ENCODE data around the gene CCDC38. TPM values are rescaled to one million over a fixed set of nuclear protein-coding genes. Genes with fewer than 3 reads are reported as not detected.

CCDC38 gene
- total and polyA plus RNA-seq, 9 of the 15 experiments (the other 6 are each of a cell fraction or from before 2014, with no cell fraction given) = not detected

DNA sequence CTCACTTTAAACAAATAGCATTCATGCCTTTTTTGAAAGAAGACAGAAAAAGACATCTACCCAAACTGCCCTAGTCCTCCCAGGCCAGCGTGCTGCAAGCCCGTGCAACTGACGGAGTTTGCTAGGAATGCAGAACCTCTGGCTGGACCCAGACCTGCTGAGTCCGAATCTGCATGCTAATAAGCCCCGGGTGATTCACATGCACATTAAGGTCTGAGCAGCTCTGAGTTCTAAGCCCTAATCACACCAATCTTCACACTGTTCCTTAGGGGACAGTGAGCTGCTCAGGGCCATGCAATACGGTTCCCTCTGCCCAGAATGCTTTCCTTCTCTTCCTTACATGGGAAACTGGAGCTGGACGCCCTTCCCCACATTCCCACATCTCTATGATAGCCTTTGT lies 28.5 kb upstream of the CCDC38 start:
- Histone ChIP-seq H4K20me1 (replicated peaks; ENCODE audit: control insufficient read depth, insufficient read depth, low read length) (peaks cover 4% of the 10 kb centered on the region; the same call in 1 of the 2 replicates), H3K79me2 (ENCODE audit: control insufficient read depth, insufficient read depth, low read length) (no peaks in the 10 kb centered on the region), H3K36me3 (ENCODE audit: control insufficient read depth, insufficient read depth, low read length) (no peaks in the 10 kb centered on the region), H3K9me1 (ENCODE audit: control insufficient read depth, insufficient read depth, low read length) (no peaks in the 10 kb centered on the region), H3K27me3 (ENCODE audit: control insufficient read depth in 2 of 2, insufficient read depth in 2 of 2, low read length in 2 of 2) (peaks cover 5 to 14% of the 10 kb centered on the region in 2 experiments; a peak in 3 of 5 replicates), H3K4me2 (ENCODE audit: insufficient read depth, low read length) (no peak overlapping the region), H3K27ac (ENCODE audit: extremely low read depth, low read depth, low read length) (no peak overlapping the region), H3K4me1 (replicated peaks in 1 of 2; ENCODE audit: control insufficient read depth in 2 of 2, insufficient read depth in 2 of 2, low read length in 2 of 2) (no peaks in the 10 kb centered on the region; a peak in 1 of 5 replicates), H2AFZ (ENCODE audit: low read depth, low read length) (no peak overlapping the region), H3K9me3 (replicated peaks; ENCODE audit: control insufficient read depth, insufficient read depth, low read depth, low read length) (no peaks in the 10 kb centered on the region), H3K4me3 (no peak overlapping the region), H3K9ac (ENCODE audit: insufficient read depth in 1 of 2, low read depth in 2 of 2, low read length in 2 of 2) (no peak overlapping the region)
- BruUV-seq (replicated peaks) = no TSS peak
- DNase-seq (ENCODE audit: extremely low read depth in 1 of 4, low spot score in 3 of 4) (no peak), ATAC-seq (peak; percentile 53), FAIRE-seq (no peak)
- ChIA-PET POLR2A (no interaction called here), CTCF (ENCODE audit: low intra/inter-chr PET ratio) (no interaction called here)
- 5% methylated on average over 7 of the region's 7 CpGs for WGBS (ENCODE audit: insufficient coverage, low coverage, missing lambda C conversion rate)
- intact Hi-C loops (cut with micrococcal nuclease) (no loop called here), in situ Hi-C loops (cut with MboI) (no loop called here)
- TF ChIP-seq CC2D1A (IDR thresholded peaks at IDR 0.05) (no peak), SAFB2 (IDR thresholded peaks at IDR 0.05; ENCODE audit: borderline replicate concordance, low read depth, low read length, severe bottlenecking) (no peak), STAT5A (IDR thresholded peaks at IDR 0.05; ENCODE audit: borderline replicate concordance, low read length) (no peak), CEBPG (CRISPR knock-in tag; IDR thresholded peaks at IDR 0.05) (no peak), CEBPG (tag; conservative IDR thresholded peaks at IDR 0.05 in 1 of 2, IDR thresholded peaks at IDR 0.05 in 1 of 2) (no peak), RBM39 (optimal IDR thresholded peaks at IDR 0.05; ENCODE audit: low read depth, low read length) (no peak), KLF16 (IDR thresholded peaks at IDR 0.05) (no peak), KDM1A (IDR thresholded peaks at IDR 0.05) (no peak), ZZZ3 (IDR thresholded peaks at IDR 0.05) (no peak), HMG20A (CRISPR knock-in tag; conservative IDR thresholded peaks at IDR 0.05) (no peak), KLF13 (tag; IDR thresholded peaks at IDR 0.05; ENCODE audit: borderline replicate concordance, low read depth) (no peak), ZFP30 (CRISPR knock-in tag; IDR thresholded peaks at IDR 0.05; ENCODE audit: borderline replicate concordance) (no peak), NFRKB (IDR thresholded peaks at IDR 0.05; ENCODE audit: low read depth) (no peak), SMARCC2 (IDR thresholded peaks at IDR 0.05; ENCODE audit: low read depth) (no peak)
- TF ChIP-seq, protein P1, sequence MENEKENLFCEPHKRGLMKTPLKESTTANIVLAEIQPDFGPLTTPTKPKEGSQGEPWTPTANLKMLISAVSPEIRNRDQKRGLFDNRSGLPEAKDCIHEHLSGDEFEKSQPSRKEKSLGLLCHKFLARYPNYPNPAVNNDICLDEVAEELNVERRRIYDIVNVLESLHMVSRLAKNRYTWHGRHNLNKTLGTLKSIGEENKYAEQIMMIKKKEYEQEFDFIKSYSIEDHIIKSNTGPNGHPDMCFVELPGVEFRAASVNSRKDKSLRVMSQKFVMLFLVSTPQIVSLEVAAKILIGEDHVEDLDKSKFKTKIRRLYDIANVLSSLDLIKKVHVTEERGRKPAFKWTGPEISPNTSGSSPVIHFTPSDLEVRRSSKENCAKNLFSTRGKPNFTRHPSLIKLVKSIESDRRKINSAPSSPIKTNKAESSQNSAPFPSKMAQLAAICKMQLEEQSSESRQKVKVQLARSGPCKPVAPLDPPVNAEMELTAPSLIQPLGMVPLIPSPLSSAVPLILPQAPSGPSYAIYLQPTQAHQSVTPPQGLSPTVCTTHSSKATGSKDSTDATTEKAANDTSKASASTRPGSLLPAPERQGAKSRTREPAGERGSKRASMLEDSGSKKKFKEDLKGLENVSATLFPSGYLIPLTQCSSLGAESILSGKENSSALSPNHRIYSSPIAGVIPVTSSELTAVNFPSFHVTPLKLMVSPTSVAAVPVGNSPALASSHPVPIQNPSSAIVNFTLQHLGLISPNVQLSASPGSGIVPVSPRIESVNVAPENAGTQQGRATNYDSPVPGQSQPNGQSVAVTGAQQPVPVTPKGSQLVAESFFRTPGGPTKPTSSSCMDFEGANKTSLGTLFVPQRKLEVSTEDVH (IDR thresholded peaks at IDR 0.05; ENCODE audit: low read depth, partially characterized antibody) = no peak
- TF ChIP-seq, protein P2, sequence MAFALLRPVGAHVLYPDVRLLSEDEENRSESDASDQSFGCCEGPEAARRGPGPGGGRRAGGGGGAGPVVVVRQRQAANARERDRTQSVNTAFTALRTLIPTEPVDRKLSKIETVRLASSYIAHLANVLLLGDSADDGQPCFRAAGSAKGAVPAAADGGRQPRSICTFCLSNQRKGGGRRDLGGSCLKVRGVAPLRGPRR (CRISPR knock-in tag; IDR thresholded peaks at IDR 0.05) = no peak
- TF ChIP-seq, protein P3, sequence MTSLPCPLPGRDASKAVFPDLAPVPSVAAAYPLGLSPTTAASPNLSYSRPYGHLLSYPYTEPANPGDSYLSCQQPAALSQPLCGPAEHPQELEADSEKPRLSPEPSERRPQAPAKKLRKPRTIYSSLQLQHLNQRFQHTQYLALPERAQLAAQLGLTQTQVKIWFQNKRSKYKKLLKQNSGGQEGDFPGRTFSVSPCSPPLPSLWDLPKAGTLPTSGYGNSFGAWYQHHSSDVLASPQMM (CRISPR knock-in tag; IDR thresholded peaks at IDR 0.05) = no peak
- TF ChIP-seq, protein P4, sequence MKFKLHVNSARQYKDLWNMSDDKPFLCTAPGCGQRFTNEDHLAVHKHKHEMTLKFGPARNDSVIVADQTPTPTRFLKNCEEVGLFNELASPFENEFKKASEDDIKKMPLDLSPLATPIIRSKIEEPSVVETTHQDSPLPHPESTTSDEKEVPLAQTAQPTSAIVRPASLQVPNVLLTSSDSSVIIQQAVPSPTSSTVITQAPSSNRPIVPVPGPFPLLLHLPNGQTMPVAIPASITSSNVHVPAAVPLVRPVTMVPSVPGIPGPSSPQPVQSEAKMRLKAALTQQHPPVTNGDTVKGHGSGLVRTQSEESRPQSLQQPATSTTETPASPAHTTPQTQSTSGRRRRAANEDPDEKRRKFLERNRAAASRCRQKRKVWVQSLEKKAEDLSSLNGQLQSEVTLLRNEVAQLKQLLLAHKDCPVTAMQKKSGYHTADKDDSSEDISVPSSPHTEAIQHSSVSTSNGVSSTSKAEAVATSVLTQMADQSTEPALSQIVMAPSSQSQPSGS (CRISPR knock-in tag; IDR thresholded peaks at IDR 0.05) = no peak
- TF ChIP-seq, protein P5, sequence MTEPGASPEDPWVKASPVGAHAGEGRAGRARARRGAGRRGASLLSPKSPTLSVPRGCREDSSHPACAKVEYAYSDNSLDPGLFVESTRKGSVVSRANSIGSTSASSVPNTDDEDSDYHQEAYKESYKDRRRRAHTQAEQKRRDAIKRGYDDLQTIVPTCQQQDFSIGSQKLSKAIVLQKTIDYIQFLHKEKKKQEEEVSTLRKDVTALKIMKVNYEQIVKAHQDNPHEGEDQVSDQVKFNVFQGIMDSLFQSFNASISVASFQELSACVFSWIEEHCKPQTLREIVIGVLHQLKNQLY (CRISPR knock-in tag; conservative IDR thresholded peaks at IDR 0.05) = no peak
